T-helper 1 cell treated with Interleukin-12 subunit alpha and Interleukin-12 subunit beta and Interleukin-4 antibody, amounts not matched to agents 30 μg/mL and 1 μg/mL, for 36 hours (primary cell): Measurements from ENCODE around the gene BCL2L13.
"Not testable (repeated sequence)": the region's sequence is repeated elsewhere in the genome, so short reads cannot be mapped to it uniquely, and the experiment has no call there.

Experiments used
- H3K27ac Mint-ChIP-seq: one replicate; pipeline ENCODE4 v1.8.0; 2021; ENCODE audit warnings: mild to moderate bottlenecking, mixed read lengths
- H3K27me3 Mint-ChIP-seq: one replicate; pipeline ENCODE4 v1.8.0; 2021; ENCODE audit warnings: low read depth, mixed read lengths
- H3K36me3 Mint-ChIP-seq: one replicate; pipeline ENCODE4 v1.8.0; 2021; ENCODE audit warnings: low read depth, mixed read lengths
- H3K4me1 Mint-ChIP-seq: one replicate; pipeline ENCODE4 v1.8.0; 2021; ENCODE audit warnings: low read depth, mixed read lengths
- H3K4me3 Mint-ChIP-seq: one replicate; pipeline ENCODE4 v1.8.0; 2021; ENCODE audit warnings: mild to moderate bottlenecking, moderate library complexity, mixed read lengths
- H3K9me3 Mint-ChIP-seq: one replicate; pipeline ENCODE4 v1.8.0; 2021; ENCODE audit warnings: mixed read lengths

Gene BCL2L13

GRCh38 chr22:17648569-17648968, 10.0 kb downstream of the BCL2L13 start:
- peaks cover 4% of the 10 kb centered on the region for H3K36me3 Mint-ChIP-seq
- no peaks in the 10 kb centered on the region for H3K27me3 Mint-ChIP-seq

GRCh38 chr22:17655289-17655688, 16.7 kb downstream of the BCL2L13 start:
- no peak overlapping the region for H3K4me3 Mint-ChIP-seq
- peaks cover 12% of the 10 kb centered on the region for H3K36me3 Mint-ChIP-seq
- no peak overlapping the region for H3K27ac Mint-ChIP-seq
- no peaks in the 10 kb centered on the region for H3K27me3 Mint-ChIP-seq
- H3K9me3 Mint-ChIP-seq, result no peaks in the 10 kb centered on the region
- H3K4me1 Mint-ChIP-seq, result peaks cover 3% of the 10 kb centered on the region

More at GRCh38 chr22:17648569-17648968, 10.0 kb downstream of the BCL2L13 start:
- H3K9me3 Mint-ChIP-seq, result no peaks in the 10 kb centered on the region
- no peak overlapping the region for H3K4me3 Mint-ChIP-seq
- H3K4me1 Mint-ChIP-seq, result peaks cover 3% of the 10 kb centered on the region
- no peak overlapping the region for H3K27ac Mint-ChIP-seq

DNA sequence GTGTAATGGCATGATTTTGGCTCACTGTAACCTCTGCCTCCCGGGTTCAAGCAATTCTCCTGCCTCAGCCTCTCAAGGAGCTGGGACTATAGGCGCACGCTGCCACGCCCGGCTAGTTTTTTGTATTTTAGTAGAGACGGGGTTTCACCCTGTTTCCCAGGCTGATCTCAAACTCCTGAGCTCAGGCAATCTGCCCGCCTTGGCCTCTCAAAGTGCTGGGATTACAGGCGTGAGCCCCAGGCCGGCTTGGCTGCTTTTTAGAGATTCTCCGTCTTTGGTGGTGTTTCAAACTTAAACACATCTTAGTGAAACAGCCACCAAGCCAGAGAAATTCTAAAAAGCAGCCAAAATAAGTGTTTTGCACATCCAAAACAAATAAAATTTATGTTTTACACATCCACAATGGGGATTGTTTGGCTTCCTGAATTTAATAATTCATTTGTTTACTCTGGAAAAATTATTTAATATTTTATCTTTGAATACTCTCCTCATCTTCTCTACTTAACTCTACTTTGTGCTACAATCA, 18.4 kb downstream of the BCL2L13 start:
- Mint-ChIP-seq H3K27me3 (no peaks in the 10 kb centered on the region), H3K4me3 (no peak overlapping the region), H3K36me3 (peaks cover 19% of the 10 kb centered on the region), H3K9me3 (no peaks in the 10 kb centered on the region), H3K27ac (no peak overlapping the region), H3K4me1 (peaks cover 3% of the 10 kb centered on the region)

GRCh38 chr22:17664414-17665055, 26.0 kb downstream of the BCL2L13 start:
- H3K9me3 Mint-ChIP-seq, result peaks cover 9% of the 10 kb centered on the region
- no peaks in the 10 kb centered on the region for H3K4me1 Mint-ChIP-seq
- H3K27ac Mint-ChIP-seq, result no peak overlapping the region
- H3K4me3 Mint-ChIP-seq, result no peak overlapping the region
- no peaks in the 10 kb centered on the region for H3K27me3 Mint-ChIP-seq
- peaks cover 33% of the 10 kb centered on the region for H3K36me3 Mint-ChIP-seq

- Mint-ChIP-seq H3K27me3 (no peaks in the 10 kb centered on the region), H3K9me3 (peaks cover 9% of the 10 kb centered on the region), H3K36me3 (peaks cover 32% of the 10 kb centered on the region), H3K4me3 (no peak overlapping the region), H3K4me1 (no peaks in the 10 kb centered on the region), H3K27ac (no peak overlapping the region)
Observed at GRCh38 chr22:17665248-17665647, 26.7 kb downstream of the BCL2L13 start.

DNA sequence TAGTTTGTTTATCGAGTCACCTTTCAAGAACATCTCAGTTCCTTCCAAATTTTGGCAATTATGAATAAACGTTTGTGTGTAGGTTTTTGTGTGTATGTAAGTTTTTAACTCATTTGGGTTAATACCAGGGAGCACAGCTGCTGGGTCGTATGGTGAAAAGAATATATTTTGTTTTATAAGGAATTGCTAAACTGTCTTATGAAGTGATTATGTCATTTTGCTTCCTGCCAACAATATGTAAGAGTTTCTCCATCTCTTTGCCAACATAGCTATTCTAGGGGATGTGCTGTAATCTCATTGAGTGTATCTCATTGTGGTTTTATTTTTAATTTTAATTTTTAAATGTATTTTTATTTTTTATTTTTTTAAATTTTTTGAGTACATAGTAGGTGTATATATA, 27.3 kb downstream of the BCL2L13 start:
- peaks cover 27% of the 10 kb centered on the region for H3K36me3 Mint-ChIP-seq
- no peaks in the 10 kb centered on the region for H3K4me1 Mint-ChIP-seq
- H3K9me3 Mint-ChIP-seq, result peaks cover 9% of the 10 kb centered on the region
- H3K27me3 Mint-ChIP-seq, result no peaks in the 10 kb centered on the region
- H3K27ac Mint-ChIP-seq, result no peak overlapping the region
- no peak overlapping the region for H3K4me3 Mint-ChIP-seq

DNA sequence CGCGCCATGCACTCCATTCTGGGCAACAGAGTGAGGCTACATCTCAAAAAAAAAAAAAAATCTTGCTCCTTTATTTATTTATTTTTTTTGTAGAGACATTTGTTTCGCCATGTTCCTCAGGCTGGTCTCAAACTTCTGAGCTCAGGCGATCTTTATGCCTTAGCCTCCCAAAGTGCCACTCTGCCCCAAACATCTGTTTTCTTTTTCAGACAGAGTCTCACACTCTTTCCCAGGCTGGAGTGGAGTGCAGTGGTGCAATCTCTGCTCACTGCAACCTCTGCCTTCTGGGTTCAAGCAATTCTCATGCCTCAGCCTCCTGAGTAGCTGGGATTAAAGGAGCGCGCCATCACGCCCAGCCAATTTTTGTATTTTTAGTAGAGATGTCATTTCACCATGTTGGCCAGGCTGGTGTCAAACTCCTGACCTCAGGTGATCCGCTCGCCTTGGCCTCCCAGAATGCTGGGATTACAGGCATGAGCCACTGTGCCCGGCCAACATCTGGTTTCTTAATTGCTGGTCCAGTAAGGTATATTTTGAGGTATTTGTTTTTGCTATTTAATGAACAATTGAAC, 33.0 kb downstream of the BCL2L13 start:
- H3K36me3 Mint-ChIP-seq, H3K27me3 Mint-ChIP-seq, H3K27ac Mint-ChIP-seq, H3K4me1 Mint-ChIP-seq, H3K9me3 Mint-ChIP-seq, H3K4me3 Mint-ChIP-seq: not testable (repeated sequence)

GRCh38 chr22:17672417-17672991, 33.9 kb downstream of the BCL2L13 start:
- Mint-ChIP-seq H3K9me3 (no peaks in the 10 kb centered on the region), H3K36me3 (no peaks in the 10 kb centered on the region), H3K27ac (no peak overlapping the region), H3K4me1 (peaks cover 4% of the 10 kb centered on the region), H3K4me3 (no peak overlapping the region), H3K27me3 (no peaks in the 10 kb centered on the region)

GRCh38 chr22:17674152-17674551, 35.6 kb downstream of the BCL2L13 start:
- Mint-ChIP-seq H3K4me3 (no peak overlapping the region), H3K36me3 (no peaks in the 10 kb centered on the region), H3K4me1 (peaks cover 4% of the 10 kb centered on the region), H3K9me3 (no peaks in the 10 kb centered on the region), H3K27ac (no peak overlapping the region), H3K27me3 (no peaks in the 10 kb centered on the region)

DNA sequence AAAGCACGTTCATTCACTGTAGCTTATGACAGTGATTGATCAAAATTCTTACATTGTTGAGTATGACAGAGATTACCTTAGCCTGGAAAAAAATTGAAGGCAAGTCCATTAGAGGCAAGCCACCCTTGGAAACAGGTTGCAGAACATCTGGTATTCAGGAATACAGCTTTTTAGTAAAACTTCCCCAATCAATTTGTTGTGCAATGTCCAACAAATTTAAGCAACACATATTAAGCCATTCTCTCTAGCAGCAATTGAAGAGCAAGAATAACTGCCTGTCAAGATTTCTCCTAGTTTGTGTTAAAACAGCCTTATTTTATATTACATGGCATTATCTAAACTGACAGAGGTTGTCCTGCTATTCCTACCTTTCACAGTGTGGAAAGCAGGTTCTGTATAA, 37.0 kb downstream of the BCL2L13 start:
- Mint-ChIP-seq H3K4me3 (no peak overlapping the region), H3K36me3 (no peaks in the 10 kb centered on the region), H3K4me1 (peaks cover 4% of the 10 kb centered on the region)

DNA sequence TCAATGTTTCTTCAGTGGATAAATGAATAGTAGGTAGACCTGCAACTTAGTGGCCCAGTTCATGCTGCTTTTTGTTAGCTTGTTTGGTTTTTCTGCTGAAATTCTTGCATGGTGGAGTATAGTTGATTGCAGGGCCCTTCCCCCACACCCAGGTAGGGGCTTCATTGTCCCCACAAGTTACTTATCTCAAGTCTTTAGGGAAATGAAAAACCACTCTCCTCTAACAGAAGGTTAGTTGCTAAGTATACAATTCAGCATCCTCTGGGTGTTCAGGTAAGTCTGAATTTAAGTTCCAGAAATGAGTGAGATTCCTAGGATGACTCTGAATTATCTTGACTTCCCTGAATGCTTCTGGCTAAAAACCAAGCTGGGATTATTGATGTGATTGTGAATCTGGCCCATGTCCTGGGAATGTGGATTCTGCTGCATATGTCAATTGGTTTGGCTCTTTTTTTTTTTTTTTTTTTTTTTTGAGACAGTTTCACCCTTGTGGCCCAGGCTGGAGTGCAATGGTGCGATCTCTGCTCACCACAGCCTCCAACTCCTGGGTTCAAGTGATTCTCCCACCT, 40.3 kb downstream of the BCL2L13 start:
- Mint-ChIP-seq H3K27me3 (no peaks in the 10 kb centered on the region), H3K4me1 (no peaks in the 10 kb centered on the region), H3K36me3 (no peaks in the 10 kb centered on the region), H3K9me3 (no peaks in the 10 kb centered on the region), H3K27ac (no peak overlapping the region), H3K4me3 (no peak overlapping the region)

More for the DNA sequence above, 37.0 kb downstream of the BCL2L13 start:
- Mint-ChIP-seq H3K27ac (no peak overlapping the region), H3K27me3 (no peaks in the 10 kb centered on the region), H3K9me3 (no peaks in the 10 kb centered on the region)

DNA sequence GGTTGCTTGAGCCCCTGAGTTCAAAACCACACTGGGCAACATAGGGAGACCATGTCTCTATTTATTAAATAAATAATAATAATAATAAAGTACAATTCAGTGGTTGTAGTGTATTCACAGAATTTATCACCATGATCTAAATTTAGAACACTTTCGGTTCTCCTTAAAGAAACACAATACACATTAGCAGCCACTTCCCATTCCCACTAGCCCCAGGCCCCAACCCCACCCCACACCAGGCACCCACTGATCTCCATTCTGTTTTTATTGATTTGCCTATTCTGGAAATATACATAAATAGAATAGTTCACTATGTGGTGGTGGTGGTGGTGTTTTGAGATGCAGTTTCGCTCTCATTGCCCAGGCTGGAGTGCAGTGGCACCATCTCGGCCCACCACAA, 45.7 kb downstream of the BCL2L13 start:
- H3K36me3 Mint-ChIP-seq, result no peaks in the 10 kb centered on the region
- no peak overlapping the region for H3K4me3 Mint-ChIP-seq
- no peaks in the 10 kb centered on the region for H3K27me3 Mint-ChIP-seq
- H3K4me1 Mint-ChIP-seq, result no peaks in the 10 kb centered on the region
- no peaks in the 10 kb centered on the region for H3K9me3 Mint-ChIP-seq
- H3K27ac Mint-ChIP-seq, result no peak overlapping the region

DNA sequence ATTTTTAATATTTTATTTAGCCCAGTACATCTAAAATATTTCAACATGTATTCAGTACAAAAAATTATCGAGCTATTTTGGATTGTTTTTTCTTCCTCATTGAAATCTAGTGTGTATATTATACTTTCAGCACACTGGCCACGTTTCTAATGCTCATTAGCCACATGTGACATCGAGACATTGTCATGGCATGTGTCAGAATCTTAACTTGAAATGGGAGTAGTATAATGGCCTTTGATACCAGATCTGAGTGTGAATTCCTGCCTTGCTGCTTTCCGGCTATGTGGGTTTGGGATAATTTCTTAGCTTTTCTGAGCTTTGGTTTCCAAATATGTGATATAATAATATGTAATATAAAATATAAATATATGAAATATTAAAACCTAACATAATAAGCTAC, 54.3 kb downstream of the BCL2L13 start:
- Mint-ChIP-seq H3K27me3 (no peaks in the 10 kb centered on the region), H3K36me3 (peaks cover 8% of the 10 kb centered on the region), H3K27ac (no peak overlapping the region), H3K9me3 (no peaks in the 10 kb centered on the region), H3K4me3 (no peak overlapping the region), H3K4me1 (peaks cover 3% of the 10 kb centered on the region)

DNA sequence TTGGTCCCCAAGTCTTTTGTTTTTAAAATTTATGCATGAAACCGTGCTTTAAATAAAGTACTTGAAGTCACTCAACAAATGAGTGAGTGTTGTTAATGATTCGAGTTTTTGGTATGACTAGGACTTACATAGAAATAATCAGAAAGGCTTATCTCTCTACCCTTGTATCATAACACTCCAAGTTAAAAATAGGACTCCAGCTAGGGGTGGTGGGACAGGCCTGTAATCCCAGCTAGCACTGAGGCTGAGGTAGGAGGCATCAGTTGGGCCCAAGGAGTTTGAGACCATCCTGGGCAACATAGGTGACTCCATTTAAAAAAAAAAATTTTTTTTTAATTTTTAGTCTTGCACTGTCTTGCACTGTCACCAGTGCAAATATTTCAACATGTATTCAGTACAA, 55.6 kb downstream of the BCL2L13 start:
- no peak overlapping the region for H3K4me3 Mint-ChIP-seq
- H3K27ac Mint-ChIP-seq, result no peak overlapping the region
- peaks cover 8% of the 10 kb centered on the region for H3K36me3 Mint-ChIP-seq
- H3K27me3 Mint-ChIP-seq, result no peaks in the 10 kb centered on the region
- peaks cover 6% of the 10 kb centered on the region for H3K4me1 Mint-ChIP-seq
- H3K9me3 Mint-ChIP-seq, result no peaks in the 10 kb centered on the region

- H3K27me3 Mint-ChIP-seq, result no peaks in the 10 kb centered on the region
- peak overlapping the region; percentile 26 for H3K27ac Mint-ChIP-seq
- H3K4me3 Mint-ChIP-seq, result no peak overlapping the region
- H3K9me3 Mint-ChIP-seq, result no peaks in the 10 kb centered on the region
- H3K4me1 Mint-ChIP-seq, result peaks cover 6% of the 10 kb centered on the region
- peaks cover 8% of the 10 kb centered on the region for H3K36me3 Mint-ChIP-seq
Observed at GRCh38 chr22:17694752-17695151, 56.2 kb downstream of the BCL2L13 start.
